HepG2 (cell line): ENCODE results near the gene GMCL2. TPM values are rescaled to one million over a fixed set of nuclear protein-coding genes. Genes with fewer than 3 reads are reported as not detected.

ENCODE experiments used
- AHDC1 ChIP-seq: sonication (generic); formaldehyde crosslinking; IDR thresholded peaks from 2 replicates; pipeline ENCODE4 v1.5.1; 2020; ENCODE audit warnings: mild to moderate bottlenecking, missing genetic modification reagents, borderline replicate concordance
- EZH2 ChIP-seq: conservative IDR thresholded peaks from 2 replicates; pipeline ENCODE4 v1.6.1; 2012; ENCODE audit warnings: mild to moderate bottlenecking, low read depth, low read length, moderate library complexity
- ZNF160 ChIP-seq: sonication (generic); formaldehyde crosslinking; IDR thresholded peaks from 2 replicates; pipeline ENCODE4 v1.8.0; 2022; ENCODE audit warnings: mild to moderate bottlenecking, inconsistent platforms, missing genetic modification reagents
- ZNF609 ChIP-seq: sonication (generic); formaldehyde crosslinking; IDR thresholded peaks from 2 replicates; pipeline ENCODE4 v1.4.0; 2020; ENCODE audit warnings: mild to moderate bottlenecking, missing genetic modification reagents, borderline replicate concordance
- ZSCAN5A ChIP-seq: sonication (generic); formaldehyde crosslinking; IDR thresholded peaks from 2 replicates; pipeline ENCODE4 v1.8.0; 2022; ENCODE audit warnings: mild to moderate bottlenecking, missing genetic modification reagents, borderline replicate concordance
- polyA plus RNA-seq, 8 experiments: library from polyadenylated mRNA; depleted of rRNA in 3 of 8; stranded (reverse) in 7 of 8; unstranded in 1 of 8; fragments of >200 nt; fragmentation: Illumina TruSeq in 4 of 8; extraction: Trizol in 4 of 8; gene quantifications; 2 replicates each; pipeline versions ENCODE4 v1.2.1 to v1.2.3, GENCODE V29; 2011 to 2016; ENCODE audit warnings: low read depth in 4 of 8, missing spikeins in 1 of 8, mixed read lengths in 1 of 8; ENCODE audit not compliant: insufficient read depth in 1 of 8
- total RNA-seq, 5 experiments: library from RNA; depleted of rRNA; stranded (reverse); fragments of >200 nt; fragmentation: Illumina TruSeq; extraction: Trizol; gene quantifications; 2 replicates each; pipeline ENCODE4 v1.2.3, GENCODE V29; 2016; ENCODE audit warnings: low read depth in 1 of 5

Gene GMCL2
- total and polyA plus RNA-seq, 2 of the 13 experiments (the other 11 are each of a cell fraction or from before 2014, with no cell fraction given) = 0.03 TPM; not detected in 1

- TF ChIP-seq ZNF160 (CRISPR knock-in tag) (no peak), AHDC1 (CRISPR knock-in tag) (no peak), ZNF609 (CRISPR knock-in tag) (no peak), EZH2 (no peak), ZSCAN5A (no peak)
These were observed 32.1 kb downstream of the GMCL2 start (continued) for GRCh38 chr5:178155065-178155464.
